Measurements from ENCODE around the gene FAM78B. TPM values are rescaled to one million over a fixed set of nuclear protein-coding genes. Genes with fewer than 3 reads are reported as not detected.

FAM78B gene
- total and polyA plus RNA-seq, 10 of the 15 experiments (the other 5 are each of a cell fraction or from before 2014, with no cell fraction given) = 0.10 to 4.9 (median 1.6) TPM

DNA sequence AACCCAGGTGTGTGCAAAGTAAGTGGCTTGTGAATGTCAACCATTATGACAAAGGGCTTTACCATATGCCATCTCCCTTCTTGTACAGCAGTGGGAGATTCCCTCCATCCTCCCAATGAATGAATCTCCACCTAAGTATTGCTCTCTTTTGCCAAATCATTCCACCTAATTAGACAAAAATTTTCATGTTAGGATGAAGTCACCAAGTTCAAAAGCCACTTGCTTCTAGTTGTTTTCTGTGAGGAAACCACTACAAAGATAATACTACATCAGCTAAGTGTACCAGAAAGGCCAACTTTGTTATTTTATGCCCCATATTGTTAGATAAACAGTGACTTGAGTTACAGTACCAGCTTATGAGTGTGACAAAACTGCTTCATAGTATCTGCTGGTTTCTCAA is 34.3 kb downstream of the FAM78B start:
- POLR2A ChIA-PET = interaction anchor here (0.6 kb wide), 1 partner anchor 541 kb away, joined by 3 read pairs; no protein-coding TSS in a partner anchor
- no peak overlapping the region for H3K4me2 ChIP-seq (ENCODE audit: control insufficient read depth, insufficient read depth)
- DNase-seq (ENCODE audit: low read depth, low spot score) (no peak), FAIRE-seq (no peak), ATAC-seq (no peak)
- no peak overlapping the region for H3K9ac ChIP-seq (ENCODE audit: control insufficient read depth, insufficient read depth, low read length)
- H3K79me2 ChIP-seq (ENCODE audit: control insufficient read depth, insufficient read depth, low read length) = no peaks in the 10 kb centered on the region
- SMC1A ChIA-PET (ENCODE audit: uncharacterized antibody, unreplicated experiment) = interaction anchor here (0.6 to 2.0 kb wide), 8 partner anchors 8 to 533 kb away, joined by 3 to 9 read pairs (median 3); no protein-coding TSS in a partner anchor
- BruUV-seq (replicated peaks) = no TSS peak
- in situ Hi-C loops (cut with MboI) = no loop called here
- H3K4me1 ChIP-seq (ENCODE audit: control insufficient read depth, insufficient read depth, low read length) = no peaks in the 10 kb centered on the region
- RAD21 ChIA-PET (ENCODE audit: unreplicated experiment) = interaction anchor here (1.4 to 1.6 kb wide), 2 partner anchors 125 to 347 kb away, joined by 4 to 6 read pairs; no protein-coding TSS in a partner anchor
- H3K27ac ChIP-seq (ENCODE audit: control insufficient read depth, insufficient read depth) = no peak overlapping the region
- CTCF ChIA-PET = interaction anchor here (0.6 to 2.2 kb wide), 8 partner anchors 32 to 346 kb away, joined by 3 to 17 read pairs (median 4); partner anchors contain the start of gene FAM78B
- no peaks in the 10 kb centered on the region for H3K9me3 ChIP-seq (replicated peaks; ENCODE audit: control insufficient read depth, insufficient read depth, low read length)
- H2AFZ ChIP-seq (ENCODE audit: control insufficient read depth, low read depth, low read length) = no peak overlapping the region
- intact Hi-C loops (cut with micrococcal nuclease; ENCODE audit: unreplicated experiment) = loop anchor here (5.0 kb wide), 1 partner anchor 345 kb away; no protein-coding TSS in a partner anchor
- no peaks in the 10 kb centered on the region for H4K20me1 ChIP-seq (ENCODE audit: control insufficient read depth, insufficient read depth)
- no peak overlapping the region for H3K4me3 ChIP-seq
- no peaks in the 10 kb centered on the region for H3K36me3 ChIP-seq (ENCODE audit: control insufficient read depth in 2 of 2, insufficient read depth in 2 of 2, low read length in 1 of 2)
- no peaks in the 10 kb centered on the region for H3K27me3 ChIP-seq (replicated peaks in 1 of 2; ENCODE audit: control insufficient read depth in 2 of 2, insufficient read depth in 2 of 2, low read length in 1 of 2)
- TF ChIP-seq SUPT20H (IDR thresholded peaks at IDR 0.05; ENCODE audit: borderline replicate concordance, control insufficient read depth, low read depth, low read length) (no peak), YBX1 (IDR thresholded peaks at IDR 0.05) (no peak), MXI1 (IDR thresholded peaks at IDR 0.05; ENCODE audit: low read depth, low read length) (no peak), BHLHE40 (IDR thresholded peaks at IDR 0.05; ENCODE audit: borderline replicate concordance in 1 of 2, low read depth in 2 of 2, low read length in 1 of 2) (no peak), NFXL1 (IDR thresholded peaks at IDR 0.05; ENCODE audit: borderline replicate concordance) (no peak), KLF5 (IDR thresholded peaks at IDR 0.05; ENCODE audit: partially characterized antibody) (no peak), ZNF207 (IDR thresholded peaks at IDR 0.05; ENCODE audit: borderline replicate concordance) (no peak), IKZF1 (conservative IDR thresholded peaks at IDR 0.05) (no peak), ZNF384 (IDR thresholded peaks at IDR 0.05; ENCODE audit: borderline replicate concordance, low read depth, low read length) (no peak)
- TF ChIP-seq, protein P1, sequence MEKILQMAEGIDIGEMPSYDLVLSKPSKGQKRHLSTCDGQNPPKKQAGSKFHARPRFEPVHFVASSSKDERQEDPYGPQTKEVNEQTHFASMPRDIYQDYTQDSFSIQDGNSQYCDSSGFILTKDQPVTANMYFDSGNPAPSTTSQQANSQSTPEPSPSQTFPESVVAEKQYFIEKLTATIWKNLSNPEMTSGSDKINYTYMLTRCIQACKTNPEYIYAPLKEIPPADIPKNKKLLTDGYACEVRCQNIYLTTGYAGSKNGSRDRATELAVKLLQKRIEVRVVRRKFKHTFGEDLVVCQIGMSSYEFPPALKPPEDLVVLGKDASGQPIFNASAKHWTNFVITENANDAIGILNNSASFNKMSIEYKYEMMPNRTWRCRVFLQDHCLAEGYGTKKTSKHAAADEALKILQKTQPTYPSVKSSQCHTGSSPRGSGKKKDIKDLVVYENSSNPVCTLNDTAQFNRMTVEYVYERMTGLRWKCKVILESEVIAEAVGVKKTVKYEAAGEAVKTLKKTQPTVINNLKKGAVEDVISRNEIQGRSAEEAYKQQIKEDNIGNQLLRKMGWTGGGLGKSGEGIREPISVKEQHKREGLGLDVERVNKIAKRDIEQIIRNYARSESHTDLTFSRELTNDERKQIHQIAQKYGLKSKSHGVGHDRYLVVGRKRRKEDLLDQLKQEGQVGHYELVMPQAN (conservative IDR thresholded peaks at IDR 0.05) = no peak
- TF ChIP-seq, protein P2, sequence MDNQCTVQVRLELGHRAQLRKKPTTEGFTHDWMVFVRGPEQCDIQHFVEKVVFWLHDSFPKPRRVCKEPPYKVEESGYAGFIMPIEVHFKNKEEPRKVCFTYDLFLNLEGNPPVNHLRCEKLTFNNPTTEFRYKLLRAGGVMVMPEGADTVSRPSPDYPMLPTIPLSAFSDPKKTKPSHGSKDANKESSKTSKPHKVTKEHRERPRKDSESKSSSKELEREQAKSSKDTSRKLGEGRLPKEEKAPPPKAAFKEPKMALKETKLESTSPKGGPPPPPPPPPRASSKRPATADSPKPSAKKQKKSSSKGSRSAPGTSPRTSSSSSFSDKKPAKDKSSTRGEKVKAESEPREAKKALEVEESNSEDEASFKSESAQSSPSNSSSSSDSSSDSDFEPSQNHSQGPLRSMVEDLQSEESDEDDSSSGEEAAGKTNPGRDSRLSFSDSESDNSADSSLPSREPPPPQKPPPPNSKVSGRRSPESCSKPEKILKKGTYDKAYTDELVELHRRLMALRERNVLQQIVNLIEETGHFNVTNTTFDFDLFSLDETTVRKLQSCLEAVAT (IDR thresholded peaks at IDR 0.05) = no peak
- TF ChIP-seq, protein P3, sequence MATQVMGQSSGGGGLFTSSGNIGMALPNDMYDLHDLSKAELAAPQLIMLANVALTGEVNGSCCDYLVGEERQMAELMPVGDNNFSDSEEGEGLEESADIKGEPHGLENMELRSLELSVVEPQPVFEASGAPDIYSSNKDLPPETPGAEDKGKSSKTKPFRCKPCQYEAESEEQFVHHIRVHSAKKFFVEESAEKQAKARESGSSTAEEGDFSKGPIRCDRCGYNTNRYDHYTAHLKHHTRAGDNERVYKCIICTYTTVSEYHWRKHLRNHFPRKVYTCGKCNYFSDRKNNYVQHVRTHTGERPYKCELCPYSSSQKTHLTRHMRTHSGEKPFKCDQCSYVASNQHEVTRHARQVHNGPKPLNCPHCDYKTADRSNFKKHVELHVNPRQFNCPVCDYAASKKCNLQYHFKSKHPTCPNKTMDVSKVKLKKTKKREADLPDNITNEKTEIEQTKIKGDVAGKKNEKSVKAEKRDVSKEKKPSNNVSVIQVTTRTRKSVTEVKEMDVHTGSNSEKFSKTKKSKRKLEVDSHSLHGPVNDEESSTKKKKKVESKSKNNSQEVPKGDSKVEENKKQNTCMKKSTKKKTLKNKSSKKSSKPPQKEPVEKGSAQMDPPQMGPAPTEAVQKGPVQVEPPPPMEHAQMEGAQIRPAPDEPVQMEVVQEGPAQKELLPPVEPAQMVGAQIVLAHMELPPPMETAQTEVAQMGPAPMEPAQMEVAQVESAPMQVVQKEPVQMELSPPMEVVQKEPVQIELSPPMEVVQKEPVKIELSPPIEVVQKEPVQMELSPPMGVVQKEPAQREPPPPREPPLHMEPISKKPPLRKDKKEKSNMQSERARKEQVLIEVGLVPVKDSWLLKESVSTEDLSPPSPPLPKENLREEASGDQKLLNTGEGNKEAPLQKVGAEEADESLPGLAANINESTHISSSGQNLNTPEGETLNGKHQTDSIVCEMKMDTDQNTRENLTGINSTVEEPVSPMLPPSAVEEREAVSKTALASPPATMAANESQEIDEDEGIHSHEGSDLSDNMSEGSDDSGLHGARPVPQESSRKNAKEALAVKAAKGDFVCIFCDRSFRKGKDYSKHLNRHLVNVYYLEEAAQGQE (IDR thresholded peaks at IDR 0.05; ENCODE audit: low read depth, low read length) = no peak
- TF ChIP-seq, protein P4, sequence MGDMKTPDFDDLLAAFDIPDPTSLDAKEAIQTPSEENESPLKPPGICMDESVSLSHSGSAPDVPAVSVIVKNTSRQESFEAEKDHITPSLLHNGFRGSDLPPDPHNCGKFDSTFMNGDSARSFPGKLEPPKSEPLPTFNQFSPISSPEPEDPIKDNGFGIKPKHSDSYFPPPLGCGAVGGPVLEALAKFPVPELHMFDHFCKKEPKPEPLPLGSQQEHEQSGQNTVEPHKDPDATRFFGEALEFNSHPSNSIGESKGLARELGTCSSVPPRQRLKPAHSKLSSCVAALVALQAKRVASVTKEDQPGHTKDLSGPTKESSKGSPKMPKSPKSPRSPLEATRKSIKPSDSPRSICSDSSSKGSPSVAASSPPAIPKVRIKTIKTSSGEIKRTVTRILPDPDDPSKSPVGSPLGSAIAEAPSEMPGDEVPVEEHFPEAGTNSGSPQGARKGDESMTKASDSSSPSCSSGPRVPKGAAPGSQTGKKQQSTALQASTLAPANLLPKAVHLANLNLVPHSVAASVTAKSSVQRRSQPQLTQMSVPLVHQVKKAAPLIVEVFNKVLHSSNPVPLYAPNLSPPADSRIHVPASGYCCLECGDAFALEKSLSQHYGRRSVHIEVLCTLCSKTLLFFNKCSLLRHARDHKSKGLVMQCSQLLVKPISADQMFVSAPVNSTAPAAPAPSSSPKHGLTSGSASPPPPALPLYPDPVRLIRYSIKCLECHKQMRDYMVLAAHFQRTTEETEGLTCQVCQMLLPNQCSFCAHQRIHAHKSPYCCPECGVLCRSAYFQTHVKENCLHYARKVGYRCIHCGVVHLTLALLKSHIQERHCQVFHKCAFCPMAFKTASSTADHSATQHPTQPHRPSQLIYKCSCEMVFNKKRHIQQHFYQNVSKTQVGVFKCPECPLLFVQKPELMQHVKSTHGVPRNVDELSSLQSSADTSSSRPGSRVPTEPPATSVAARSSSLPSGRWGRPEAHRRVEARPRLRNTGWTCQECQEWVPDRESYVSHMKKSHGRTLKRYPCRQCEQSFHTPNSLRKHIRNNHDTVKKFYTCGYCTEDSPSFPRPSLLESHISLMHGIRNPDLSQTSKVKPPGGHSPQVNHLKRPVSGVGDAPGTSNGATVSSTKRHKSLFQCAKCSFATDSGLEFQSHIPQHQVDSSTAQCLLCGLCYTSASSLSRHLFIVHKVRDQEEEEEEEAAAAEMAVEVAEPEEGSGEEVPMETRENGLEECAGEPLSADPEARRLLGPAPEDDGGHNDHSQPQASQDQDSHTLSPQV (IDR thresholded peaks at IDR 0.05) = no peak

Measured in GM12878 (cell line).